IPS DF 6.9 (cell line): Measurements from ENCODE around the gene MYO1H.

Experiments
- DNase-seq: peaks from one replicate; pipeline ENCODE4 v3.0.0-alpha.2; 2013; ENCODE audit warnings: low read depth, low spot score
- H3K27ac ChIP-seq: one replicate; pipeline ENCODE4 v1.5.1; 2013; ENCODE audit warnings: low read length, control low read depth
- H3K27me3 ChIP-seq: 2 replicates; pipeline ENCODE4 v1.6.1; 2013; ENCODE audit warnings: mild to moderate bottlenecking, low read length; ENCODE audit not compliant: control insufficient read depth, insufficient read depth
- H3K36me3 ChIP-seq: 2 replicates; pipeline ENCODE4 v1.6.1; 2013; ENCODE audit warnings: low read length; ENCODE audit not compliant: control insufficient read depth, insufficient read depth
- H3K4me1 ChIP-seq: 2 replicates; pipeline ENCODE4 v1.6.1; 2013; ENCODE audit warnings: low read length; ENCODE audit not compliant: control insufficient read depth, insufficient read depth
- H3K4me3 ChIP-seq: 2 replicates; pipeline ENCODE4 v1.5.1; 2013; ENCODE audit warnings: mild to moderate bottlenecking, low read length
- H3K9me3 ChIP-seq: 2 replicates; pipeline ENCODE4 v1.6.1; 2013; ENCODE audit warnings: low read length, inconsistent platforms; ENCODE audit not compliant: control insufficient read depth, insufficient read depth
- WGBS: extraction: QIAGEN DNeasy Blood & Tissue Kit; methylation state at CpG from one replicate; pipeline ENCODE4 v1.1.7; 2013; ENCODE audit warnings: mixed read lengths, missing lambda C conversion rate; ENCODE audit not compliant: insufficient read length, insufficient coverage; 5-methylcytosine and 5-hydroxymethylcytosine counted together

The MYO1H gene

GRCh38 chr12:109461049-109461845 is 113.5 kb downstream of the MYO1H start:
- H3K9me3 ChIP-seq, result no peaks in the 10 kb centered on the region
- no peak for DNase-seq
- no CpG with 5 or more reads among the region's 8 CpGs for WGBS
- peaks cover 8% of the 10 kb centered on the region; the same call in 1 of the 2 replicates for H3K36me3 ChIP-seq
- no peak overlapping the region for H3K4me3 ChIP-seq
- no peaks in the 10 kb centered on the region for H3K27me3 ChIP-seq
- peaks cover 25% of the 10 kb centered on the region for H3K4me1 ChIP-seq
- H3K27ac ChIP-seq, result no peak overlapping the region

- Histone ChIP-seq H3K9me3 (no peaks in the 10 kb centered on the region), H3K27me3 (no peaks in the 10 kb centered on the region), H3K4me1 (peaks cover 25% of the 10 kb centered on the region), H3K27ac (no peak overlapping the region), H3K36me3 (peaks cover under 1% of the 10 kb centered on the region; the same call in 1 of the 2 replicates), H3K4me3 (no peak overlapping the region)
- WGBS, result no CpG with 5 or more reads among the region's 13 CpGs
- DNase-seq, result no peak
Measured at GRCh38 chr12:109461846-109462756, 114.4 kb downstream of the MYO1H start.

DNA sequence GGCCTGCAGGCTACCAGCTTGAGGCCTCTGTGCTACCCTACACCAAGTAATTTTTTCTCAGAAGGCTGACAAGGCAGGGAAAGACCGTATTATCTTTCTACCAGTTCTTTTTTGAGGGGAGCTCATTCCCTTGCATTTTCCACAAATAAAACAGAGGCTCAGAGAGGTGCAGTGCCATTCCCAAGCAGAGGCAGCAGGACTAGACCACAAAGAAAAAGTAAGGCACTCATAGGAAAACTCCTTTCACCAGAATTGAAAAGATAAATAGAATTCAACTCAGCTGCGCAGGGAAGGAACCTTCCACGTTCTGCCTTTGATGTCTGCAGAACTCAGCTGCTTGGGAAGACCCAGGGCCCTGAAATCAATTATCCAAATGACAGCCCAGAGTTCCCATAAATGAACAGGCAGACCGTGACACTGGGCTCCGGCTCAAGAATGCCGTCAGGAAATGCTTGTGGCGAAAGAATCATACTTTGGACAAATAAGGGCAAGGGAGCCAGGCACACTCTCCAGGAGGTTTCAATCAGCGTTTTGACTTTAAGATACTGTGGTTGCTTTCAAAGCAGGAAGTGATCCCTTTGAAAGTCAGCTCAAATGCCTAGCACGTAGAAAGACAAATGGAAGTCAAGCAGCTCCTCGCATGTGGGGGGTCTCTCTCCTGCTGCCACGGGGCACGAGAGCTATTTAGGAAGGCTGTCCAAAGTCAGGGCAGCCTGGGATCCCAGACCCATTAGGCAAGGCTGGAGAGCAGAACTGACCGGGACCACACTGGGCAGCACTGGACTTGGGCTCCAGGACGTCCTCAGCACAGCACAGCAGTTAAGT is 115.4 kb downstream of the MYO1H start:
- H3K27me3 ChIP-seq, result no peaks in the 10 kb centered on the region
- DNase-seq, result no peak
- H3K9me3 ChIP-seq, result no peaks in the 10 kb centered on the region
- peaks cover 22% of the 10 kb centered on the region for H3K4me1 ChIP-seq
- H3K4me3 ChIP-seq, result no peak overlapping the region
- no peaks in the 10 kb centered on the region; the same call in 1 of the 2 replicates for H3K36me3 ChIP-seq
- no CpG with 5 or more reads among the region's 14 CpGs for WGBS
- H3K27ac ChIP-seq, result no peak overlapping the region

DNA sequence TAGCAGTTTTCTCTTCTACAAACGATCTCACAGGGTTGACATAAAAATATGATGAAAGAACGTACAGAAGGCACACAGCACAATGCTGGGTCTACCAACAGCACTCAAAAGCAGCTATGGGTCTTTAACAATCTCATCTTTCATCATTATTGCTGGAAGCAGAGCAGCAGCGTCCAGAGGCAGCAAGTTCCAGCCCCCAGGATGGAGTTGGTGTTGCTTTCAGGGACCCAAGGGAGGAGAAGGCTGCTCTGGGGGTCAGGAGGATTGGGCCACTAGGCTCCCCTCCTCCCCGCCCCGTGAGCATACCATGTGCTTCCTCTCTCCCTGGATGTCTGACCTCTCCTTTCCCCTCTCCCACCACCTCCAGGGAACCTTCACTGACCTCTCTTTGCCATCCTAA is 116.1 kb downstream of the MYO1H start:
- H3K27ac ChIP-seq, result no peak overlapping the region
- WGBS, result no CpG with 5 or more reads among the region's 5 CpGs
- no peak for DNase-seq
- H3K4me3 ChIP-seq, result no peak overlapping the region
- H3K27me3 ChIP-seq, result no peaks in the 10 kb centered on the region
- H3K36me3 ChIP-seq, result peaks cover under 1% of the 10 kb centered on the region; the same call in 1 of the 2 replicates
- no peaks in the 10 kb centered on the region for H3K9me3 ChIP-seq
- peaks cover 19% of the 10 kb centered on the region for H3K4me1 ChIP-seq

- H3K9me3 ChIP-seq, result no peaks in the 10 kb centered on the region
- WGBS, result no CpG with 5 or more reads among the region's 14 CpGs
- peaks cover 9% of the 10 kb centered on the region for H3K36me3 ChIP-seq
- no peak overlapping the region for H3K27ac ChIP-seq
- no peak overlapping the region for H3K4me3 ChIP-seq
- peaks cover 19% of the 10 kb centered on the region for H3K4me1 ChIP-seq
- H3K27me3 ChIP-seq, result no peaks in the 10 kb centered on the region
- DNase-seq, result no peak
Measured at GRCh38 chr12:109464642-109465351, 117.1 kb downstream of the MYO1H start.

DNA sequence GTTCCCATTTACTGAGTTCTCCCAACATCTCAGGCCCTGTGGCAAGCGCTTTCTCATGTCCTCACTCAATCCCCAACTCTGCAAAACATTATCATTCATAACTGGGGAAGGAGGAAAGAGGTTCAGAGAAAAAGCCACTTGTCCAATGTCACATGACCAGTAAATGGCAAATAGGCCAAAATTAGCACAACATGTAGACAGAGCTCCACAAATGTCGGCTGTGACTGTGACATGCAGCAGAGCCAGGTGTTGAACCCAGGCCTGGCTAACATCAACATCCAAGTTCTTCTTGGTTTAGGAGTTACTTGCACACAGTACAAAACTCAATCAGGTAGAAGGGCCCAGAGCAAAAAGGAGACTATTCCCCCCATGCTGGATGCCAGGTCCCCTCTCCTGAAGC is 118.6 kb downstream of the MYO1H start:
- Histone ChIP-seq H3K27me3 (no peaks in the 10 kb centered on the region), H3K36me3 (peaks cover 9% of the 10 kb centered on the region), H3K27ac (no peak overlapping the region), H3K9me3 (no peaks in the 10 kb centered on the region), H3K4me3 (no peak overlapping the region), H3K4me1 (peaks cover 13% of the 10 kb centered on the region)
- no CpG with 5 or more reads among the region's 2 CpGs for WGBS
- DNase-seq, result no peak

GRCh38 chr12:109466821-109467220 is 119.1 kb downstream of the MYO1H start:
- DNase-seq, result no peak
- no peaks in the 10 kb centered on the region for H3K9me3 ChIP-seq
- WGBS, result no CpG with 5 or more reads among the region's 3 CpGs
- H3K36me3 ChIP-seq, result peaks cover 9% of the 10 kb centered on the region
- no peak overlapping the region for H3K4me3 ChIP-seq
- H3K27ac ChIP-seq, result no peak overlapping the region
- peaks cover 11% of the 10 kb centered on the region for H3K4me1 ChIP-seq
- H3K27me3 ChIP-seq, result no peaks in the 10 kb centered on the region

- Histone ChIP-seq H3K4me1 (peaks cover 8% of the 10 kb centered on the region; the same call in 1 of the 2 replicates), H3K4me3 (no peak overlapping the region), H3K36me3 (peaks cover 9% of the 10 kb centered on the region), H3K27ac (no peak overlapping the region), H3K9me3 (no peaks in the 10 kb centered on the region), H3K27me3 (no peaks in the 10 kb centered on the region)
- no peak for DNase-seq
- WGBS, result no CpG with 5 or more reads among the region's 8 CpGs
Measured at GRCh38 chr12:109467978-109468676, 120.4 kb downstream of the MYO1H start.

- no peak overlapping the region for H3K27ac ChIP-seq
- no peaks in the 10 kb centered on the region for H3K9me3 ChIP-seq
- no peaks in the 10 kb centered on the region for H3K27me3 ChIP-seq
- WGBS, result no CpG with 5 or more reads among the region's 10 CpGs
- H3K4me1 ChIP-seq, result 0 out of 2 replicates have a peak, but pooled peaks cover 2% of the 10 kb centered on the region
- H3K4me3 ChIP-seq, result no peak overlapping the region
- peaks cover 9% of the 10 kb centered on the region for H3K36me3 ChIP-seq
- no peak for DNase-seq
Measured at GRCh38 chr12:109469517-109469916, 121.8 kb downstream of the MYO1H start.
